GM19351 (cell line): Measurements from ENCODE around the gene DISC1.
"Not testable (repeated sequence)": the region's sequence is repeated elsewhere in the genome, so short reads cannot be mapped to it uniquely, and the experiment has no call there.

Source experiments
- ATAC-seq: cut with Tn5 transposase; IDR thresholded peaks from one replicate; pipeline ENCODE4 v1.9.1; 2021; ENCODE audit warnings: mild to moderate bottlenecking, moderate library complexity; ENCODE audit not compliant: unreplicated experiment

Gene DISC1

GRCh38 chr1:231724876-231725647 lies 98.5 kb downstream of the DISC1 start:
- peak; percentile 86 for ATAC-seq

- no peak for ATAC-seq
Observed at GRCh38 chr1:231727171-231727570, 100.6 kb downstream of the DISC1 start.

GRCh38 chr1:231728987-231729386 lies 102.4 kb downstream of the DISC1 start:
- ATAC-seq, result not testable (repeated sequence)

- no peak for ATAC-seq
Observed at GRCh38 chr1:231729544-231729943, 103.0 kb downstream of the DISC1 start.

- no peak for ATAC-seq
Observed at GRCh38 chr1:231731268-231731667, 104.7 kb downstream of the DISC1 start.

- ATAC-seq, result no peak
Observed at GRCh38 chr1:231733063-231733462, 106.5 kb downstream of the DISC1 start.

- ATAC-seq, result no peak
Observed at GRCh38 chr1:231733672-231734071, 107.1 kb downstream of the DISC1 start.

GRCh38 chr1:231734417-231734816 lies 107.8 kb downstream of the DISC1 start:
- no peak for ATAC-seq

GRCh38 chr1:231735411-231735810 lies 108.8 kb downstream of the DISC1 start:
- no peak for ATAC-seq

- ATAC-seq, result no peak
Observed at GRCh38 chr1:231735941-231736340, 109.4 kb downstream of the DISC1 start.

- ATAC-seq, result no peak
Observed at GRCh38 chr1:231736464-231736863, 109.9 kb downstream of the DISC1 start.

- no peak for ATAC-seq
Observed at GRCh38 chr1:231738554-231738953, 112.0 kb downstream of the DISC1 start.

- ATAC-seq, result no peak
Observed at GRCh38 chr1:231743966-231744365, 117.4 kb downstream of the DISC1 start.

GRCh38 chr1:231748760-231749415 lies 122.3 kb downstream of the DISC1 start:
- no peak for ATAC-seq

GRCh38 chr1:231750296-231750695 lies 123.7 kb downstream of the DISC1 start:
- no peak for ATAC-seq

- no peak for ATAC-seq
Observed at GRCh38 chr1:231750818-231751362, 124.3 kb downstream of the DISC1 start.

- no peak for ATAC-seq
Observed at GRCh38 chr1:231751415-231751814, 124.8 kb downstream of the DISC1 start.

GRCh38 chr1:231753313-231753712 lies 126.7 kb downstream of the DISC1 start:
- ATAC-seq, result no peak

GRCh38 chr1:231757101-231757404 lies 130.5 kb downstream of the DISC1 start:
- ATAC-seq, result peak; percentile 70

- no peak for ATAC-seq
Observed at GRCh38 chr1:231757759-231758158, 131.2 kb downstream of the DISC1 start.

GRCh38 chr1:231761252-231761651 lies 134.7 kb downstream of the DISC1 start:
- ATAC-seq, result no peak
